GM19438 (cell line): ENCODE data around the gene RRP1.
"Not testable (repeated sequence)": the region's sequence is repeated elsewhere in the genome, so short reads cannot be mapped to it uniquely, and the experiment has no call there.

ENCODE experiments used
- ATAC-seq: cut with Tn5 transposase; IDR thresholded peaks from one replicate; pipeline ENCODE4 v1.9.1; 2021; ENCODE audit warnings: low read depth; ENCODE audit not compliant: unreplicated experiment

The RRP1 gene

GRCh38 chr21:43832158-43832550, 42.8 kb downstream of the RRP1 start:
- ATAC-seq = no peak

GRCh38 chr21:43832648-43833047, 43.3 kb downstream of the RRP1 start:
- no peak for ATAC-seq

- no peak for ATAC-seq
These were observed 44.9 kb downstream of the RRP1 start for GRCh38 chr21:43834146-43834905.

- ATAC-seq = no peak
These were observed 45.7 kb downstream of the RRP1 start for GRCh38 chr21:43835050-43835449.

GRCh38 chr21:43835861-43836260, 46.5 kb downstream of the RRP1 start:
- ATAC-seq = no peak

GRCh38 chr21:43836616-43837015, 47.2 kb downstream of the RRP1 start:
- ATAC-seq = no peak

- no peak for ATAC-seq
These were observed 50.9 kb downstream of the RRP1 start for GRCh38 chr21:43840259-43840658.

- ATAC-seq = no peak
These were observed 53.4 kb downstream of the RRP1 start for GRCh38 chr21:43842742-43843141.

GRCh38 chr21:43844906-43845305, 55.5 kb downstream of the RRP1 start:
- not testable (repeated sequence) for ATAC-seq

GRCh38 chr21:43845386-43845785, 56.0 kb downstream of the RRP1 start:
- ATAC-seq = no peak

GRCh38 chr21:43846430-43846829, 57.1 kb downstream of the RRP1 start:
- no peak for ATAC-seq

- no peak for ATAC-seq
These were observed 57.9 kb downstream of the RRP1 start for GRCh38 chr21:43847301-43847700.

GRCh38 chr21:43848771-43849170, 59.4 kb downstream of the RRP1 start:
- no peak for ATAC-seq

GRCh38 chr21:43849532-43850299, 60.3 kb downstream of the RRP1 start:
- ATAC-seq = no peak

GRCh38 chr21:43850728-43851295, 61.4 kb downstream of the RRP1 start:
- no peak for ATAC-seq

- no peak for ATAC-seq
These were observed 62.2 kb downstream of the RRP1 start for GRCh38 chr21:43851593-43851992.

- no peak for ATAC-seq
These were observed 64.7 kb downstream of the RRP1 start for GRCh38 chr21:43853851-43854772.
